Ascending aorta (tissue), 2 donors: Measurements from ENCODE around the gene LCE2A. TPM values are rescaled to one million over a fixed set of nuclear protein-coding genes. Genes with fewer than 3 reads are reported as not detected.
"Not testable (repeated sequence)": the region's sequence is repeated elsewhere in the genome, so short reads cannot be mapped to it uniquely, and the experiment has no call there.

Experiments
- DNase-seq, 2 donors: peaks; one replicate each; pipeline ENCODE4 v3.0.0-alpha.2; 2019; ENCODE audit warnings: low spot score in 2 of 2
- H3K27ac ChIP-seq, 2 donors: fragments of 200-600 bp; sonication (generic); one replicate each; pipeline ENCODE4 v1.5.1; 2016 to 2017; ENCODE audit warnings: mild to moderate bottlenecking in 1 of 2
- H3K27me3 ChIP-seq: fragments of 200-600 bp; sonication (generic); one replicate; pipeline ENCODE4 v1.5.1; 2017
- H3K36me3 ChIP-seq, 2 donors: fragments of 200-600 bp; sonication (generic); one replicate each; pipeline ENCODE4 v1.5.1; 2016
- H3K4me1 ChIP-seq, 2 donors: fragments of 200-600 bp; sonication (generic); one replicate each; pipeline ENCODE4 v1.5.1; 2016 to 2017; ENCODE audit warnings: mild to moderate bottlenecking in 1 of 2
- H3K4me3 ChIP-seq, 2 donors: fragments of 200-600 bp; sonication (generic); one replicate each; pipeline ENCODE4 v1.5.1; 2016 to 2017; ENCODE audit warnings: mild to moderate bottlenecking in 1 of 2
- H3K9me3 ChIP-seq, 2 donors: fragments of 200-600 bp; sonication (generic); one replicate each; pipeline ENCODE4 v1.5.1; 2016
- intact Hi-C: fragments of 100-400 bp; cut with DNase I; formaldehyde crosslinking; loops from one replicate; pipeline ENCODE4 v1.15.1; 2023
- total RNA-seq: library from RNA; depleted of rRNA; stranded (reverse); fragments of >200 nt; gene quantifications from one replicate; pipeline ENCODE4 v1.1.0, GENCODE V29; 2016
- TF ChIP-seq, protein P1 (sequence below), 3 experiments: fragments of 200-600 bp in 2 of 3; fragments of 450-650 bp in 1 of 3; sonication (generic) in 2 of 3; IDR thresholded peaks; one replicate each; pipeline ENCODE4 v1.5.1; 2016 to 2019; ENCODE audit warnings: antibody characterized with exemption in 3 of 3, mild to moderate bottlenecking in 1 of 3, moderate library complexity in 1 of 3

The LCE2A gene
- total RNA-seq, 1 donor from 2014 or later: not detected

DNA sequence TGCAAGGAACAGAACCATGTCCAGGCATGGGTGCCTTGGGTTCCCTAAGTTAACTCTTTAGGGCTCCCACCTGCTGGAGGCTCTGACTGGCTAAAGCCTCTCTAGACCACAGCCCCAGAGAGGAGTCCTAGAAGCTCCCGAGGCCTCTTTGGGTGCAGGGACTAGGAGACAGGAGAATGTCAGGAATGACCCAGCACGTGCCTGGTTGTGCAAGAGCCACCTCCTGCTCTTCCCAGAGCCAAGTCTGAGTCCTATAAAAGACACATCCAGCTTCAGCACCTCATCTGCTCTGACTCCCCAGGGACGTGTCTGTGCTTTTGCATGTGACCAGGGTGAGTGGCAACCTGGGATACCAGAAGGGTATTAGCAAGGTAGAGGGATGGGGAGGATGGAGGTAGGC lies 35.0 kb upstream of the LCE2A start, which contains the start of gene LCE2D:
Gene LCE2D (plus strand): TSS at position 283 of the 400 bp plus-strand sequence. CDS start 726 bp downstream, outside the sequence.
- H3K27ac ChIP-seq: no peak within 1 kb of the TSS
- DNase-seq: no peak
- no peak within 1 kb of the TSS for H3K4me3 ChIP-seq
- H3K27me3 ChIP-seq: no peaks in the 10 kb centered on the region
- TF ChIP-seq, protein P1, sequence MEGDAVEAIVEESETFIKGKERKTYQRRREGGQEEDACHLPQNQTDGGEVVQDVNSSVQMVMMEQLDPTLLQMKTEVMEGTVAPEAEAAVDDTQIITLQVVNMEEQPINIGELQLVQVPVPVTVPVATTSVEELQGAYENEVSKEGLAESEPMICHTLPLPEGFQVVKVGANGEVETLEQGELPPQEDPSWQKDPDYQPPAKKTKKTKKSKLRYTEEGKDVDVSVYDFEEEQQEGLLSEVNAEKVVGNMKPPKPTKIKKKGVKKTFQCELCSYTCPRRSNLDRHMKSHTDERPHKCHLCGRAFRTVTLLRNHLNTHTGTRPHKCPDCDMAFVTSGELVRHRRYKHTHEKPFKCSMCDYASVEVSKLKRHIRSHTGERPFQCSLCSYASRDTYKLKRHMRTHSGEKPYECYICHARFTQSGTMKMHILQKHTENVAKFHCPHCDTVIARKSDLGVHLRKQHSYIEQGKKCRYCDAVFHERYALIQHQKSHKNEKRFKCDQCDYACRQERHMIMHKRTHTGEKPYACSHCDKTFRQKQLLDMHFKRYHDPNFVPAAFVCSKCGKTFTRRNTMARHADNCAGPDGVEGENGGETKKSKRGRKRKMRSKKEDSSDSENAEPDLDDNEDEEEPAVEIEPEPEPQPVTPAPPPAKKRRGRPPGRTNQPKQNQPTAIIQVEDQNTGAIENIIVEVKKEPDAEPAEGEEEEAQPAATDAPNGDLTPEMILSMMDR (IDR thresholded peaks at IDR 0.05): no peak
- no peaks in the 10 kb centered on the region for H3K4me1 ChIP-seq
- H3K36me3 ChIP-seq: no peaks in the 10 kb centered on the region
- intact Hi-C loops: no loop called here
- no peaks in the 10 kb centered on the region for H3K9me3 ChIP-seq

DNA sequence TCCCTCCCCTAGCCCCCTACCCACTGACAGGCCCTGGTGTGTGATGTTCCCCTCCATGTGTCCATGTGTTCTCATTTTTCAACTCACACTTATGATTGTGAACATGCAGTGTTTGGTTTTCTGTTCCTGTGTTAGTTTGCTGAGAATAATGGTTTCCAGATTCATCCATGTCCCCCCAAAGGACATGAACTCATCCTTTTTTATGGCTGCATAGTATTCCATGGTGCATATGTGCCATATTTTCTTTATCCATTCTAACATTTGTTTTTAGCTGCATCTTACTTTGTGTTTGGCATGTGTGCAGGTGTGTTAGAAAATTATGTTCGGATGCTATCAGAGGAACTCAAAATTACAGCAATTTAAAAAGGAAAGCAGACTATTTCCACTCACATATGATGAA lies 32.0 kb upstream of the LCE2A start:
- H3K27ac ChIP-seq, DNase-seq, H3K9me3 ChIP-seq, H3K4me1 ChIP-seq, intact Hi-C loops, H3K36me3 ChIP-seq, H3K4me3 ChIP-seq, H3K27me3 ChIP-seq: not testable (repeated sequence)

DNA sequence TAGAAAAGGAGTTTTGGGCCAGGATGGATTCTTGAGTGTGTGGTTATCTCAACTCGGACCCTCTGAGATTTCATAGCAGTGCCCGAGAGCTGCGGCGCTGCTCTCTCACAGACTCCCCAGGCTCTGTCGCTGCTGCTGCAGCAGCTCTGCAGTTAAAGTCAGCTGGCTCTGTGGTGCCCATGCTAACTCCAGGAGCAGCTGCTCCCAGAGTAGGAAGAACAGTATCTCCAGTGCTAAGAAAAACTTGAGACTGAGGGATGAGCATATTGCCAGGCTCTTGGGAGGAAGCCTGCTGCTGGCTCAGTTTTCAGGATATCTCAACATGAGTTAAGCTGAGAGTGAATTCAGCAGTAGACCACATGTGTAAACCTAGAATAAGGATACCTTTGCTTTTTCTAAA lies 30.5 kb upstream of the LCE2A start:
- H3K27ac ChIP-seq: no peak overlapping the region
- intact Hi-C loops: no loop called here
- no peaks in the 10 kb centered on the region for H3K4me1 ChIP-seq
- H3K9me3 ChIP-seq: no peaks in the 10 kb centered on the region
- H3K27me3 ChIP-seq: no peaks in the 10 kb centered on the region
- TF ChIP-seq, protein P1 (IDR thresholded peaks at IDR 0.05): no peak
- DNase-seq: no peak
- no peak overlapping the region for H3K4me3 ChIP-seq
- no peaks in the 10 kb centered on the region for H3K36me3 ChIP-seq

DNA sequence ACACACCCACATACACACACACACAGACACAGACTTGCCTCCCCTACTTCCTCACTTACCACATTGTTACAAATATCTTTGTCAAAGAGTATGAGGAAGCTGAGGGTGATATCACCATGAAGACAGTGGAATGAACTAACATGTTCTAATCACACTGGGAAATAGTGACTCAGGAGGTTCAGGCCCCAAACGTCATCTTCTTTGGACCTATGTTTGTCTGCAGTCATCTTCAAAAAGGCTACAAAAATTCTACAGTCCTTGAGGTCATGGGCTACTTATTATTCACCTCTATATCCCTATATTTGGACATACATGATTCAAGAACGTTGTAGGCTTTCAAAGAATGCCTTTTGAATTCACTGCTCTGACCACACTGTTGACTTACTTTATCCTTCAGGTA lies 25.1 kb upstream of the LCE2A start:
- TF ChIP-seq, protein P1 (IDR thresholded peaks at IDR 0.05): no peak
- no peaks in the 10 kb centered on the region for H3K4me1 ChIP-seq
- H3K27me3 ChIP-seq: no peaks in the 10 kb centered on the region
- no peaks in the 10 kb centered on the region for H3K9me3 ChIP-seq
- H3K4me3 ChIP-seq: no peak overlapping the region
- no peak for DNase-seq
- intact Hi-C loops: no loop called here
- H3K27ac ChIP-seq: no peak overlapping the region
- H3K36me3 ChIP-seq: no peaks in the 10 kb centered on the region

DNA sequence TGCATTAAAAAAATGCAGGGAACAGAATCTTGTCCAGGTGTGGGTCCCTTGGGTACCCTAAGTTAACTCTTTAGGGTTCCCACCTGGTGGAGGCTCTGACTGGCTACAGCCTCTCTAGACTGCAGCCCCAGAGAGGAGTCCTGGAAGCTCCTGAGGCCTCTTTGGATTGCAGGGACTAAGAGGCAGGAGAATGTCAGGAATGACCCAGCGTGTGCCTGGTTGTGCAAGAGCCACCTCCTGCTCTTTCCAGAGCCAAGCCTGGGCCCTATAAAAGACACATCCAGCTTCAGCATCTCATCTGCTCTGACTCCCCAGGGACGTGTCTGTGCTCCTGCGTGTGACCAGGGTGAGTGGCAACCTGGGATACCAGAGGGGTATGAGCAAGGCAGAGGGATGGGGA lies 23.2 kb upstream of the LCE2A start, which contains the start of gene LCE2C:
Gene LCE2C (plus strand): TSS at position 297 of the 400 bp plus-strand sequence. CDS start 737 bp downstream, outside the sequence.
- H3K4me3 ChIP-seq, H3K36me3 ChIP-seq, H3K4me1 ChIP-seq, intact Hi-C loops, H3K27me3 ChIP-seq, H3K27ac ChIP-seq, DNase-seq, H3K9me3 ChIP-seq: not testable (repeated sequence)

DNA sequence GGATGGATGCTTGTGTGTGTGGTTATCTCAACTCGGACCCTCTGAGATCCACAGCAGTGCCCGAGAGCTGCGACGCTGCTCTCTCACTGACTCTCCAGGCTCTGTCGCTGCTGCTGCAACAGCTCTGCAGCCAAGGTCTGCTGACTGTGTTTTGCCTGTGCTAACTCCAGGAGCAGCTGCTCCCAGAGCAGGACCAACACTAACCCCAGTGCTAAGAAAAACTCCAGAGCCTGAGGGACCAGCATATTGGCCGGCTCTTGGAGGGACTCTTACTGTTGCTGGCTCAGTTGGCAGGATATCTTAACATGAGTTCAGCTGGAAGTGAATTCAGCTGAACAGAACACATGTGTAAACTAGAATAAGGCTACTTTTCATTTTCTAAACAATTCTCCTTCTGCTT lies 18.7 kb upstream of the LCE2A start:
- Histone ChIP-seq H3K27ac (no peak overlapping the region), H3K4me3 (no peak overlapping the region), H3K27me3 (no peaks in the 10 kb centered on the region), H3K4me1 (no peaks in the 10 kb centered on the region), H3K36me3 (no peaks in the 10 kb centered on the region), H3K9me3 (no peaks in the 10 kb centered on the region)
- TF ChIP-seq, protein P1 (IDR thresholded peaks at IDR 0.05): no peak
- intact Hi-C loops: no loop called here
- DNase-seq: no peak

DNA sequence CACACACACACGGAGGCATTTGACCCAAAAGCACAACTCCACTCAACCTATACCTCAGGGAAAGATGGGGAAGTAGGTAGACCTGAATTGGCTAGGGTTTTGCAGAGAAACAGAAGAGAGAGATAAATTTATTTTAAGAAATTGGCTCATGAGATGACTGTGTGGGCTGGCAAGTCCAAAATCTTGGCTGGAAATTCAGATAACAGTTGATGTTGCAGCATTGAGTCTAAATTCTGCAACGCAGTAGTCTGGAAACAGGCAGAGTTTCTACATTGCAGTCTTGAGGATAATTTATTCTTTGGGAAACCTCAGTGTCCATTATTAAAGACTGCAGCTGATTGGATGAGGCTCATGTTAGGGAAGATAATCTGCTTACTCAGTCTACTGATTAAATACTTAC lies 16.5 kb upstream of the LCE2A start:
- intact Hi-C loops: no loop called here
- DNase-seq: no peak
- TF ChIP-seq, protein P1 (IDR thresholded peaks at IDR 0.05): no peak
- Histone ChIP-seq H3K27ac (no peak overlapping the region), H3K27me3 (no peaks in the 10 kb centered on the region), H3K9me3 (no peaks in the 10 kb centered on the region), H3K36me3 (no peaks in the 10 kb centered on the region), H3K4me1 (no peaks in the 10 kb centered on the region), H3K4me3 (no peak overlapping the region)
